Activated CD8-positive, alpha-beta T cell treated with anti-CD3 and anti-CD28 coated beads, Interleukin-2, amount 10 ng/mL, durations not matched to agents 7 days and 5 days (primary cell): ENCODE data around the gene TP73. TPM values are rescaled to one million over a fixed set of nuclear protein-coding genes. Genes with fewer than 3 reads are reported as not detected.
A peak's percentile ranks its signal among the peaks of the same experiment; 100 is the strongest.
"Not testable (repeated sequence)": the region's sequence is repeated elsewhere in the genome, so short reads cannot be mapped to it uniquely, and the experiment has no call there.

Experiments
- ATAC-seq: fragments of 150-1000 bp; cut with Tn5 transposase; one replicate; pipeline ENCODE4 v1.10.0; 2021; ENCODE audit warnings: moderate library complexity
- CTCF ChIA-PET: fragments of 350-600 bp; sonication (Branson Sonifier 250); formaldehyde crosslinking; loops from one replicate; lab custom pipeline; 2021; ENCODE audit warnings: antibody characterized with exemption; lab: Charles Lee
- POLR2A ChIA-PET: fragments of 350-600 bp; sonication (Branson Sonifier 250); formaldehyde crosslinking; loops from one replicate; lab custom pipeline; 2021; ENCODE audit warnings: antibody characterized with exemption; lab: Charles Lee
- DNase-seq: peaks from one replicate; pipeline ENCODE4 v3.0.0-alpha.2; 2020
- H3K27ac Mint-ChIP-seq: one replicate; pipeline ENCODE4 v1.8.0; 2021; ENCODE audit warnings: mild to moderate bottlenecking, mixed read lengths
- H3K27me3 Mint-ChIP-seq: one replicate; pipeline ENCODE4 v1.8.0; 2021; ENCODE audit warnings: low read depth, mixed read lengths
- H3K36me3 Mint-ChIP-seq: one replicate; pipeline ENCODE4 v1.8.0; 2021; ENCODE audit warnings: low read depth, mixed read lengths
- H3K4me1 Mint-ChIP-seq: one replicate; pipeline ENCODE4 v1.8.0; 2021; ENCODE audit warnings: low read depth, mixed read lengths
- H3K4me3 Mint-ChIP-seq: one replicate; pipeline ENCODE4 v1.8.0; 2021; ENCODE audit warnings: mild to moderate bottlenecking, mixed read lengths
- H3K9me3 Mint-ChIP-seq: one replicate; pipeline ENCODE4 v1.8.0; 2022; ENCODE audit warnings: mixed read lengths; ENCODE audit not compliant: insufficient read depth
- total RNA-seq, 2 experiments: library from RNA; stranded (reverse); gene quantifications; one replicate each; pipeline ENCODE4 v1.2.3, GENCODE V29; 2021

Gene TP73
- total RNA-seq, 2 experiments from 2014 or later: 1.3 to 1.4 TPM

GRCh38 chr1:3743826-3744225 is 91.5 kb downstream of the TP73 start:
- Mint-ChIP-seq H3K4me3 (no peak overlapping the region), H3K27me3 (no peaks in the 10 kb centered on the region), H3K36me3 (no peaks in the 10 kb centered on the region), H3K9me3 (no peaks in the 10 kb centered on the region), H3K27ac (no peak overlapping the region), H3K4me1 (peaks cover 27% of the 10 kb centered on the region)
- ChIA-PET CTCF (no interaction called here), POLR2A (no interaction called here)
- DNase-seq (no peak), ATAC-seq (no peak)

GRCh38 chr1:3744646-3745045 is 92.3 kb downstream of the TP73 start:
- Mint-ChIP-seq H3K27ac (no peak overlapping the region), H3K4me1 (peaks cover 27% of the 10 kb centered on the region), H3K27me3 (no peaks in the 10 kb centered on the region), H3K36me3 (no peaks in the 10 kb centered on the region), H3K9me3 (no peaks in the 10 kb centered on the region), H3K4me3 (no peak overlapping the region)
- CTCF ChIA-PET: interaction anchor here (0.9 kb wide), 1 partner anchor 20 kb away, joined by 3 read pairs; no protein-coding TSS in a partner anchor
- no peak for DNase-seq
- POLR2A ChIA-PET: no interaction called here
- no peak for ATAC-seq

DNA sequence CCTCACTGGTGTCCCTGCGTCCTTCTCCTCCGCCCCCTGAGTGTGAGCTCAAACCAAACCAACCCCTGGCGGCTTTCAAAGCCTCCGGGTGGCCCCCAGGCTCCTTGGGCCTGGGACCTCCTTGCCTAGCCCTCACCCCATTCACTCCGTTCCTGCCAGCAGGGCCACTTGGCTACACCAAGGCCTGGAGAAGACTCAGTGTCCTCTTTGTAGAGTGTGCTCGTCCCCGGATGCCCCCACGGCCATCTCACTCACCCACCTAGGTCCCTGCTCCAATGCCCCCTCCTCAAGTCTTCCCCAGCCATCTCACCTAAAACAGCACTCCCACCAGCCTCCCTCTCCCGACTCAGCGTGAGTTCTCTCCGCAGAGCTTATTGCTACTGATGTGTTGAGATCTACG is 92.8 kb downstream of the TP73 start:
- Mint-ChIP-seq H3K27ac (no peak overlapping the region), H3K9me3 (no peaks in the 10 kb centered on the region), H3K4me1 (peaks cover 27% of the 10 kb centered on the region), H3K4me3 (no peak overlapping the region), H3K36me3 (no peaks in the 10 kb centered on the region), H3K27me3 (no peaks in the 10 kb centered on the region)
- ChIA-PET POLR2A (no interaction called here), CTCF (interaction anchor here (0.9 kb wide), 1 partner anchor 20 kb away, joined by 3 read pairs; no protein-coding TSS in a partner anchor)
- no peak for ATAC-seq
- DNase-seq: no peak

GRCh38 chr1:3745590-3746381 is 93.5 kb downstream of the TP73 start:
- ATAC-seq (no peak), DNase-seq (no peak)
- Mint-ChIP-seq H3K36me3 (no peaks in the 10 kb centered on the region), H3K9me3 (no peaks in the 10 kb centered on the region), H3K27me3 (no peaks in the 10 kb centered on the region), H3K27ac (peak overlapping the region; percentile 48), H3K4me1 (peaks cover 27% of the 10 kb centered on the region), H3K4me3 (peak overlapping the region; percentile 70)
- ChIA-PET CTCF (no interaction called here), POLR2A (no interaction called here)

GRCh38 chr1:3746389-3746829 is 94.1 kb downstream of the TP73 start:
- H3K9me3 Mint-ChIP-seq: no peaks in the 10 kb centered on the region
- DNase-seq: no peak

DNA sequence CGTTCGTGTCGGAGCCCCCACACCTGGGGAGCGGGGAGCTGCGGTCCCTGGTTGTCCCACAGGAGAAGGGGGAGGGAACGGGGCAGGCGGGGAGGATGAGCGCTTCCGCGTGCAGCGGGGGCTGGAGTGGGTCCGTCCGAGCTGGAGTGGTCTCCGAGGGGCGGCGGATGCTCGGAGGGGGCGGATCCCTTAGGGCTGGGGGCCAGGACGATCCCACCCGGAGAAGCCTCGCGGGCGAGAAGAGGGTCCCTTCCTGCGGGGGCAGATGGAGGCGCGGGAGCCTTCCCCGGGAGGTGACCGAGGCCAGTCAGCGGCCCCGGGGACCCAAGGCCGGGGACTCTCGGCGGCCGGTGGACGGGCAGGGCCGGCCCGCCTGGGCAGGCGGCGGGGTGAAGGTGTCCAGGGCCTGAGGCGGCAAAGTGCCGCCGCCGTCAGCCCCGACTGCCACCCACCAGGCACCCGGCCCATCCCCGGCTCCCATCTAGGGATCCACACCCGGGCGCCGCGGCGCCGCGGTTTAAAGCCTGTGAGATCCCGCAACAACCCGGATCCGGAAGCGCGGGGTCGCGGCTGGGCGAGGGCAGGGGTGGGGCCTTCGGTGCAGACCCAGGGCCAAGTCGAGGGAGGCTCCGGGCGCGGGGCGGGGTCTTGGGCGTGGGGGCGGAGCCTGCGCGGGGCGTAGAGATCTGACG is 94.7 kb downstream of the TP73 start:
- ChIA-PET CTCF (no interaction called here), POLR2A (no interaction called here)
- Mint-ChIP-seq H3K36me3 (no peaks in the 10 kb centered on the region), H3K4me1 (peaks cover 27% of the 10 kb centered on the region), H3K4me3 (peak overlapping the region; percentile 76), H3K9me3 (no peaks in the 10 kb centered on the region), H3K27ac (peak overlapping the region; percentile 49), H3K27me3 (peaks cover 4% of the 10 kb centered on the region)
- DNase-seq: peak; percentile 86
- peak; percentile 97 for ATAC-seq

More at GRCh38 chr1:3746389-3746829, 94.1 kb downstream of the TP73 start:
- CTCF ChIA-PET: no interaction called here
- no peak for ATAC-seq
- no peaks in the 10 kb centered on the region for H3K36me3 Mint-ChIP-seq
- peaks cover 4% of the 10 kb centered on the region for H3K27me3 Mint-ChIP-seq
- POLR2A ChIA-PET: no interaction called here
- peak overlapping the region; percentile 70 for H3K4me3 Mint-ChIP-seq
- peaks cover 27% of the 10 kb centered on the region for H3K4me1 Mint-ChIP-seq
- H3K27ac Mint-ChIP-seq: peak overlapping the region; percentile 49

- H3K27ac Mint-ChIP-seq: no peak overlapping the region
- H3K36me3 Mint-ChIP-seq: no peaks in the 10 kb centered on the region
- no peak for ATAC-seq
- no peaks in the 10 kb centered on the region for H3K9me3 Mint-ChIP-seq
- peaks cover 4% of the 10 kb centered on the region for H3K27me3 Mint-ChIP-seq
- peak overlapping the region; percentile 76 for H3K4me3 Mint-ChIP-seq
- DNase-seq: no peak
- peaks cover 27% of the 10 kb centered on the region for H3K4me1 Mint-ChIP-seq
- ChIA-PET CTCF (no interaction called here), POLR2A (no interaction called here)
Observed at GRCh38 chr1:3747522-3747848, 95.2 kb downstream of the TP73 start.

GRCh38 chr1:3747903-3748302 is 95.6 kb downstream of the TP73 start:
- H3K27ac Mint-ChIP-seq: no peak overlapping the region
- DNase-seq (no peak), ATAC-seq (no peak)
- peaks cover 27% of the 10 kb centered on the region for H3K4me1 Mint-ChIP-seq
- peak overlapping the region; percentile 76 for H3K4me3 Mint-ChIP-seq
- H3K27me3 Mint-ChIP-seq: peaks cover 4% of the 10 kb centered on the region
- POLR2A ChIA-PET: no interaction called here
- no peaks in the 10 kb centered on the region for H3K36me3 Mint-ChIP-seq
- CTCF ChIA-PET: no interaction called here
- no peaks in the 10 kb centered on the region for H3K9me3 Mint-ChIP-seq

- CTCF ChIA-PET, H3K9me3 Mint-ChIP-seq: not testable (repeated sequence)
- H3K4me3 Mint-ChIP-seq: peak overlapping the region; percentile 76
Observed at GRCh38 chr1:3748316-3748900, 96.1 kb downstream of the TP73 start.

DNA sequence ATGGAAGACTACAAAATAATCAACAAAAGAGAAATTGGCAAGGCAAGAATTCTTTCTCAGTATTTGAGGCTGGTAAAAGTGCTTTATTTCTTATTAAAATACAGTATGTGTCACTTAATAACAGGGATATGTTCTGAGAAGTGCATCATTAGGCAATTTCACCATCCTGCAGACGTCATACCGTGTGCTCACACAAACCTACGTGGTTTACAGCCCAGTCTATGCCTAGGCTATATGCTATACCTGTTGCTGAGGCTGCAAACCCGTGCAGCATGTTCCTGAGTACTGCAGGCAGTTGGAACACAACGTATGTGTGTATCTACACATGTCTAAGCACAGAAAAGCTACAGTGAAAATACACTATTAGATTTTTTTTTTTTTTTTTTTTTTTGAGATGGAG is 97.2 kb downstream of the TP73 start:
- Mint-ChIP-seq H3K27me3 (peaks cover 4% of the 10 kb centered on the region), H3K9me3 (no peaks in the 10 kb centered on the region), H3K4me3 (no peak overlapping the region), H3K4me1 (peaks cover 27% of the 10 kb centered on the region), H3K36me3 (no peaks in the 10 kb centered on the region), H3K27ac (no peak overlapping the region)
- DNase-seq (no peak), ATAC-seq (no peak)
- ChIA-PET POLR2A (no interaction called here), CTCF (no interaction called here)

More at GRCh38 chr1:3748316-3748900, 96.1 kb downstream of the TP73 start:
- peaks cover 27% of the 10 kb centered on the region for H3K4me1 Mint-ChIP-seq
- ATAC-seq, POLR2A ChIA-PET, H3K27ac Mint-ChIP-seq, DNase-seq, H3K36me3 Mint-ChIP-seq, H3K27me3 Mint-ChIP-seq: not testable (repeated sequence)

GRCh38 chr1:3750741-3751140 is 98.4 kb downstream of the TP73 start:
- Mint-ChIP-seq H3K9me3 (no peaks in the 10 kb centered on the region), H3K27me3 (peaks cover 4% of the 10 kb centered on the region), H3K27ac (no peak overlapping the region), H3K4me1 (peaks cover 20% of the 10 kb centered on the region), H3K36me3 (no peaks in the 10 kb centered on the region), H3K4me3 (no peak overlapping the region)
- DNase-seq: no peak
- no peak for ATAC-seq
- ChIA-PET POLR2A (no interaction called here), CTCF (no interaction called here)

GRCh38 chr1:3752400-3752945 is 100.2 kb downstream of the TP73 start, which contains the start of gene CCDC27:
TSS of gene CCDC27 (plus strand) at chr1:3752450. CDS start at chr1:3752482, 32 bp downstream.
- CTCF ChIA-PET: no interaction called here
- ATAC-seq (no peak), DNase-seq (no peak)
- no peak within 1 kb of the TSS for H3K27ac Mint-ChIP-seq
- POLR2A ChIA-PET: interaction anchor here (0.5 kb wide), 1 partner anchor 32 kb away, joined by 3 read pairs; no protein-coding TSS in a partner anchor
- H3K4me3 Mint-ChIP-seq: no peak within 1 kb of the TSS
- H3K4me1 Mint-ChIP-seq: peaks cover 10% of the 10 kb centered on the region
- H3K27me3 Mint-ChIP-seq: peaks cover 4% of the 10 kb centered on the region
- no peaks in the 10 kb centered on the region for H3K36me3 Mint-ChIP-seq
- no peaks in the 10 kb centered on the region for H3K9me3 Mint-ChIP-seq
